ENCODE results near the gene RNF13.

Gene RNF13

GRCh38 chr3:149815321-149815720 is 2.3 kb downstream of the RNF13 start:
- TF ChIP-seq CTCF (IDR thresholded peaks at IDR 0.05; ENCODE audit: low read length) (no peak), EZH2 (optimal IDR thresholded peaks at IDR 0.05; ENCODE audit: low read depth, low read length) (no peak), EZH2phosphoT487 (IDR thresholded peaks at IDR 0.05; ENCODE audit: low read length) (no peak)
- H3K4me3 ChIP-seq (ENCODE audit: low read length) = no peak overlapping the region
- H3K79me2 ChIP-seq (ENCODE audit: low read length) = peaks cover 66% of the 10 kb centered on the region

GRCh38 chr3:149815728-149816127 is 2.7 kb downstream of the RNF13 start:
- TF ChIP-seq EZH2 (optimal IDR thresholded peaks at IDR 0.05; ENCODE audit: low read depth, low read length) = no peak
- no peak for TF ChIP-seq CTCF (IDR thresholded peaks at IDR 0.05; ENCODE audit: low read length)
- TF ChIP-seq EZH2phosphoT487 (IDR thresholded peaks at IDR 0.05; ENCODE audit: low read length) = no peak
- DNase-seq = no peak
- H3K9me3 ChIP-seq (replicated peaks; ENCODE audit: insufficient read depth, low read length) = no peaks in the 10 kb centered on the region
- H3K4me1 ChIP-seq (ENCODE audit: low read length) = peaks cover 17% of the 10 kb centered on the region; the same call in 1 of the 2 replicates
- no peaks in the 10 kb centered on the region for H3K27me3 ChIP-seq (replicated peaks; ENCODE audit: insufficient read depth, low read length)
- H3K9me2 ChIP-seq (replicated peaks; ENCODE audit: insufficient read depth, low read length) = no peaks in the 10 kb centered on the region
- no peak overlapping the region for H2AFZ ChIP-seq (ENCODE audit: low read length)
- H3K79me2 ChIP-seq (ENCODE audit: low read length) = peaks cover 70% of the 10 kb centered on the region
- no peaks in the 10 kb centered on the region for H4K20me1 ChIP-seq (ENCODE audit: insufficient read depth, low read length)
- H3K36me3 ChIP-seq (replicated peaks; ENCODE audit: insufficient read depth, low read length) = no peaks in the 10 kb centered on the region
- H3K4me3 ChIP-seq (ENCODE audit: low read length) = no peak overlapping the region
- H3K4me2 ChIP-seq (ENCODE audit: low read depth, low read length) = no peak overlapping the region
- no peak overlapping the region for H3K27ac ChIP-seq (ENCODE audit: low read length)
- H3F3A ChIP-seq (ENCODE audit: insufficient read depth, low read length) = peaks cover 2% of the 10 kb centered on the region; the same call in 1 of the 2 replicates
- H3K9ac ChIP-seq (ENCODE audit: low read length) = no peak overlapping the region

More at GRCh38 chr3:149815321-149815720, 2.3 kb downstream of the RNF13 start:
- peak overlapping the region; percentile 64; the same call in 1 of the 2 replicates for H3K4me2 ChIP-seq (ENCODE audit: low read depth, low read length)
- peaks cover 17% of the 10 kb centered on the region; the same call in 1 of the 2 replicates for H3K4me1 ChIP-seq (ENCODE audit: low read length)
- no peak overlapping the region for H3K27ac ChIP-seq (ENCODE audit: low read length)
- DNase-seq = no peak
- no peaks in the 10 kb centered on the region for H4K20me1 ChIP-seq (ENCODE audit: insufficient read depth, low read length)
- no peaks in the 10 kb centered on the region for H3K36me3 ChIP-seq (replicated peaks; ENCODE audit: insufficient read depth, low read length)
- H3K27me3 ChIP-seq (replicated peaks; ENCODE audit: insufficient read depth, low read length) = no peaks in the 10 kb centered on the region
- H3K9me2 ChIP-seq (replicated peaks; ENCODE audit: insufficient read depth, low read length) = no peaks in the 10 kb centered on the region
- H3F3A ChIP-seq (ENCODE audit: insufficient read depth, low read length) = peaks cover 2% of the 10 kb centered on the region; the same call in 1 of the 2 replicates
- no peak overlapping the region for H2AFZ ChIP-seq (ENCODE audit: low read length)
- no peaks in the 10 kb centered on the region for H3K9me3 ChIP-seq (replicated peaks; ENCODE audit: insufficient read depth, low read length)
- H3K9ac ChIP-seq (ENCODE audit: low read length) = no peak overlapping the region

- Histone ChIP-seq H2AFZ (ENCODE audit: low read length) (no peak overlapping the region), H3K9ac (ENCODE audit: low read length) (no peak overlapping the region), H4K20me1 (ENCODE audit: insufficient read depth, low read length) (no peaks in the 10 kb centered on the region), H3K27me3 (replicated peaks; ENCODE audit: insufficient read depth, low read length) (no peaks in the 10 kb centered on the region), H3K4me3 (ENCODE audit: low read length) (no peak overlapping the region), H3F3A (ENCODE audit: insufficient read depth, low read length) (peaks cover 2% of the 10 kb centered on the region; the same call in 1 of the 2 replicates), H3K9me3 (replicated peaks; ENCODE audit: insufficient read depth, low read length) (no peaks in the 10 kb centered on the region), H3K27ac (ENCODE audit: low read length) (no peak overlapping the region), H3K79me2 (ENCODE audit: low read length) (peaks cover 76% of the 10 kb centered on the region), H3K36me3 (replicated peaks; ENCODE audit: insufficient read depth, low read length) (no peaks in the 10 kb centered on the region), H3K4me1 (ENCODE audit: low read length) (peaks cover 17% of the 10 kb centered on the region; the same call in 1 of the 2 replicates), H3K4me2 (ENCODE audit: low read depth, low read length) (no peak overlapping the region), H3K9me2 (replicated peaks; ENCODE audit: insufficient read depth, low read length) (no peaks in the 10 kb centered on the region)
- no peak for TF ChIP-seq CTCF (IDR thresholded peaks at IDR 0.05; ENCODE audit: low read length)
- TF ChIP-seq EZH2 (optimal IDR thresholded peaks at IDR 0.05; ENCODE audit: low read depth, low read length) = no peak
- no peak for TF ChIP-seq EZH2phosphoT487 (IDR thresholded peaks at IDR 0.05; ENCODE audit: low read length)
- no peak for DNase-seq
Observed at GRCh38 chr3:149816311-149816710, 3.3 kb downstream of the RNF13 start.

Data from MM.1S (cell line).